ENCODE data around the gene MRPL53.

Gene MRPL53

GRCh38 chr2:74424139-74424992 lies 48.1 kb downstream of the MRPL53 start:
- no peak for DNase-seq

GRCh38 chr2:74423231-74424095 lies 49.0 kb downstream of the MRPL53 start:
- no peak for DNase-seq

Measured in activated CD4-positive, CD25-positive, alpha-beta regulatory T cell (primary cell).